LNCAP (cell line): ENCODE measurements around the gene FCGR3A.

ENCODE experiments used
- CTCF ChIP-seq: fragments of 450-650 bp; IDR thresholded peaks from 2 replicates; pipeline ENCODE4 v1.5.1; 2017; ENCODE audit warnings: mild to moderate bottlenecking

The FCGR3A gene

GRCh38 chr1:161497961-161498360 lies 51.7 kb downstream of the FCGR3A start:
- TF ChIP-seq CTCF, result no peak

- TF ChIP-seq CTCF, result no peak
Observed at GRCh38 chr1:161495490-161495889, 54.1 kb downstream of the FCGR3A start.

DNA sequence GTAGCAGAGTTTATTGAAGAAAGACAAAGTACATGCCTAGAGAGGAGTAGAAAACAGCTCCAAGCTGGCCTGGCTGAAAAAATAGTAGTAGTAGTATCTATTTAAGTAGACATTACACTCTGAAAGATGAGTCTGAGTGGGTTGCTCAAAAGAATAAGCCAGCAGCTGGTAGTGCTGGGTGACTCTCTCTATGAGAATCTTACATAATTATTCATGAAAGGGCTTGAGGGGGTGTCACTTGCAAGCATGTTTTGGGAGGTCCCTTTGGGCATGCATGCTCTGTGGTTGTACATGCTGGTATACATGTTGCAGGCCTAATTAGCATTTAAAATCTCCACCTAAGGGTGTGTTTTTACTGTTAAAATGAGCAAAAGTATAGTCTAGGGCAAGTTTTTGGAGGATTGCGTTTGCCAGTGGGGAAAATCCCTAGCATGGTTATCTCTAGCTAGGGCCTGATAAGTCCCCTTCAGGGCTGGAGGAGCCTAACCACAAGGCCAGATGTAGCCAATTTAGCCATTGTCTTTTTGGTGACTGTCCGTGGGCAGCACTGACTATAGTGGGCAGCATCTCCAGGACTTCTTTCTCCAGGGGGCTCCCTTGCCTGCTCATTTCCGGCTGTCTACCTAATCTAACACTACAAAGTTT lies 55.4 kb downstream of the FCGR3A start:
- no peak for TF ChIP-seq CTCF

DNA sequence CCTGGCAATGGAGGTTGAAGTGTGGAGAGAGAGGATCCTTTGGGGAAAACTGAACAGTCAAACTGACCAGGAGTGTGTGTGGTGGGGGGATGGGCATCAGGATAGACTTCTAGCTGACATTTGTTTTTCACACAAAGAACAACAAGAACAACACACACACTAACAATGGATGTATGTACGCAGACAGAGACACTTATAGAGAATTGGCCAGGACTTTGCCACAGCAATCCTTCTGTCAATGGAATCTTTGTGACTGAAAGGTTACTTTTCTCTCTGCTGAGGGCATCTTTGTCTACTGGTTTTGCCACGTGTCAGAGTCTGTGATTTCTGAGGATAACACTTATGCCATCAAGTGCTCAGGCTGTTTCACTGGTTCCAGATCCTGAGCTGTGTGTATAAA lies 56.8 kb downstream of the FCGR3A start:
- no peak for TF ChIP-seq CTCF
